Mesothelial cell of epicardium (in vitro differentiated cells): ENCODE data around the gene CPED1. TPM values are rescaled to one million over a fixed set of nuclear protein-coding genes. Genes with fewer than 3 reads are reported as not detected.

Experiments used
- DNase-seq, 2 experiments: peaks; one replicate each; pipeline ENCODE4 v3.0.0; 2021; ENCODE audit warnings: low spot score in 2 of 2; ENCODE audit not compliant: unreplicated experiment in 2 of 2
- H3K27ac Mint-ChIP-seq: 2 replicates; pipeline ENCODE4 v1.8.0; 2021; ENCODE audit warnings: mixed read lengths
- H3K27me3 Mint-ChIP-seq: 2 replicates; pipeline ENCODE4 v1.8.0; 2021; ENCODE audit warnings: low read depth, mixed read lengths
- H3K36me3 Mint-ChIP-seq: 2 replicates; pipeline ENCODE4 v1.8.0; 2021; ENCODE audit warnings: mixed read lengths
- H3K4me1 Mint-ChIP-seq: 2 replicates; pipeline ENCODE4 v1.8.0; 2021; ENCODE audit warnings: mixed read lengths
- H3K4me3 Mint-ChIP-seq: 2 replicates; pipeline ENCODE4 v1.8.0; 2021; ENCODE audit warnings: mild to moderate bottlenecking, moderate library complexity, mixed read lengths
- H3K9me3 Mint-ChIP-seq: 2 replicates; pipeline ENCODE4 v1.8.0; 2021; ENCODE audit warnings: mixed read lengths
- CTCF ChIP-seq: fragments of 200-600 bp; sonication (generic); IDR thresholded peaks from one replicate; pipeline ENCODE4 v1.5.0; 2021; ENCODE audit warnings: antibody characterized with exemption; ENCODE audit not compliant: unreplicated experiment
- total RNA-seq: library from RNA; stranded (reverse); gene quantifications from 3 replicates; pipeline ENCODE4 v1.2.1, GENCODE V29; 2021

CPED1 gene
- total RNA-seq, 1 donor from 2014 or later = 25.6 TPM

- Mint-ChIP-seq H3K9me3 (peaks cover 7% of the 10 kb centered on the region), H3K27ac (no peak overlapping the region), H3K36me3 (peaks cover 8% of the 10 kb centered on the region), H3K4me1 (peaks cover 16% of the 10 kb centered on the region), H3K27me3 (no peaks in the 10 kb centered on the region), H3K4me3 (no peak overlapping the region)
- TF ChIP-seq CTCF = no peak
- DNase-seq = no peak
Observed at GRCh38 chr7:121046893-121047468, 58.5 kb downstream of the CPED1 start.

GRCh38 chr7:121048195-121048594 is 59.7 kb downstream of the CPED1 start:
- H3K27me3 Mint-ChIP-seq = no peaks in the 10 kb centered on the region
- no peak for DNase-seq
- H3K27ac Mint-ChIP-seq = no peak overlapping the region
- H3K4me3 Mint-ChIP-seq = no peak overlapping the region
- H3K36me3 Mint-ChIP-seq = peaks cover 9% of the 10 kb centered on the region
- H3K9me3 Mint-ChIP-seq = peaks cover 7% of the 10 kb centered on the region
- H3K4me1 Mint-ChIP-seq = peaks cover 16% of the 10 kb centered on the region
- no peak for TF ChIP-seq CTCF

GRCh38 chr7:121049028-121049791 is 60.7 kb downstream of the CPED1 start:
- Mint-ChIP-seq H3K27me3 (no peaks in the 10 kb centered on the region), H3K9me3 (peaks cover 7% of the 10 kb centered on the region), H3K4me1 (peaks cover 13% of the 10 kb centered on the region), H3K4me3 (no peak overlapping the region), H3K36me3 (peaks cover 9% of the 10 kb centered on the region), H3K27ac (no peak overlapping the region)
- no peak for DNase-seq
- TF ChIP-seq CTCF = no peak

- H3K36me3 Mint-ChIP-seq = peaks cover 9% of the 10 kb centered on the region
Observed at GRCh38 chr7:121049897-121050296, 61.4 kb downstream of the CPED1 start.

GRCh38 chr7:121053219-121053618 is 64.7 kb downstream of the CPED1 start:
- Mint-ChIP-seq H3K4me3 (no peak overlapping the region), H3K27ac (no peak overlapping the region), H3K36me3 (peaks cover 5% of the 10 kb centered on the region), H3K4me1 (peaks cover 2% of the 10 kb centered on the region), H3K27me3 (no peaks in the 10 kb centered on the region), H3K9me3 (peaks cover under 1% of the 10 kb centered on the region)
- no peak for DNase-seq
- no peak for TF ChIP-seq CTCF

More at GRCh38 chr7:121049897-121050296, 61.4 kb downstream of the CPED1 start:
- Mint-ChIP-seq H3K4me1 (peaks cover 12% of the 10 kb centered on the region), H3K27ac (no peak overlapping the region), H3K27me3 (no peaks in the 10 kb centered on the region), H3K9me3 (peaks cover 7% of the 10 kb centered on the region), H3K4me3 (no peak overlapping the region)
- no peak for DNase-seq
- no peak for TF ChIP-seq CTCF
